Measurements from ENCODE around the gene PCDHGA11.

DNA sequence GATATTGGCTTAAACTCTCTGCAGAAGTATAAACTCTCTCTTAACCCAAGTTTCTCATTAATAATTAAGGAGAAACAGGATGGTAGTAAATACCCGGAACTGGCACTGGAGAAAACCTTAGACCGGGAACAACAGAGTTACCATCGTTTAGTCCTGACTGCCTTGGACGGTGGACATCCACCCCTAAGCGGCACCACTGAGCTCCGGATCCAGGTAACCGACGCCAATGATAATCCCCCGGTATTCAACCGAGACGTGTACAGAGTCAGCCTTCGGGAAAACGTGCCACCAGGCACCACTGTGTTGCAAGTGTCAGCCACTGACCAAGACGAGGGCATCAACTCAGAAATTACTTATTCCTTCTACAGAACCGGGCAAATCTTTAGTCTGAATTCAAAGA is 22.2 kb upstream of the PCDHGA11 start:
- TF ChIP-seq, protein P1, sequence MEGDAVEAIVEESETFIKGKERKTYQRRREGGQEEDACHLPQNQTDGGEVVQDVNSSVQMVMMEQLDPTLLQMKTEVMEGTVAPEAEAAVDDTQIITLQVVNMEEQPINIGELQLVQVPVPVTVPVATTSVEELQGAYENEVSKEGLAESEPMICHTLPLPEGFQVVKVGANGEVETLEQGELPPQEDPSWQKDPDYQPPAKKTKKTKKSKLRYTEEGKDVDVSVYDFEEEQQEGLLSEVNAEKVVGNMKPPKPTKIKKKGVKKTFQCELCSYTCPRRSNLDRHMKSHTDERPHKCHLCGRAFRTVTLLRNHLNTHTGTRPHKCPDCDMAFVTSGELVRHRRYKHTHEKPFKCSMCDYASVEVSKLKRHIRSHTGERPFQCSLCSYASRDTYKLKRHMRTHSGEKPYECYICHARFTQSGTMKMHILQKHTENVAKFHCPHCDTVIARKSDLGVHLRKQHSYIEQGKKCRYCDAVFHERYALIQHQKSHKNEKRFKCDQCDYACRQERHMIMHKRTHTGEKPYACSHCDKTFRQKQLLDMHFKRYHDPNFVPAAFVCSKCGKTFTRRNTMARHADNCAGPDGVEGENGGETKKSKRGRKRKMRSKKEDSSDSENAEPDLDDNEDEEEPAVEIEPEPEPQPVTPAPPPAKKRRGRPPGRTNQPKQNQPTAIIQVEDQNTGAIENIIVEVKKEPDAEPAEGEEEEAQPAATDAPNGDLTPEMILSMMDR (IDR thresholded peaks at IDR 0.05): no peak
- no peak for TF ChIP-seq POLR2A (IDR thresholded peaks at IDR 0.05; ENCODE audit: low read depth)
